Astrocyte of the spinal cord (primary cell): ENCODE measurements around the gene RASA2.

Experiments
- DNase-seq: peaks from one replicate; pipeline ENCODE4 v3.0.0; 2011; ENCODE audit warnings: low read depth, low spot score
- H3K4me3 ChIP-seq: 2 replicates; pipeline ENCODE4 v1.5.1; 2011; ENCODE audit warnings: low read depth, mild to moderate bottlenecking, low read length, moderate library complexity
- in situ Hi-C: cut with HindIII; loops from 2 replicates; pipeline ENCODE4 v1.10.0; 2017; ENCODE audit warnings: low sequenced_read_pairs
- TF ChIP-seq, protein P1 (sequence below): IDR thresholded peaks from 2 replicates; pipeline ENCODE4 v1.5.1; 2012; ENCODE audit warnings: low read depth, mild to moderate bottlenecking, low read length, inconsistent platforms

The RASA2 gene

DNA sequence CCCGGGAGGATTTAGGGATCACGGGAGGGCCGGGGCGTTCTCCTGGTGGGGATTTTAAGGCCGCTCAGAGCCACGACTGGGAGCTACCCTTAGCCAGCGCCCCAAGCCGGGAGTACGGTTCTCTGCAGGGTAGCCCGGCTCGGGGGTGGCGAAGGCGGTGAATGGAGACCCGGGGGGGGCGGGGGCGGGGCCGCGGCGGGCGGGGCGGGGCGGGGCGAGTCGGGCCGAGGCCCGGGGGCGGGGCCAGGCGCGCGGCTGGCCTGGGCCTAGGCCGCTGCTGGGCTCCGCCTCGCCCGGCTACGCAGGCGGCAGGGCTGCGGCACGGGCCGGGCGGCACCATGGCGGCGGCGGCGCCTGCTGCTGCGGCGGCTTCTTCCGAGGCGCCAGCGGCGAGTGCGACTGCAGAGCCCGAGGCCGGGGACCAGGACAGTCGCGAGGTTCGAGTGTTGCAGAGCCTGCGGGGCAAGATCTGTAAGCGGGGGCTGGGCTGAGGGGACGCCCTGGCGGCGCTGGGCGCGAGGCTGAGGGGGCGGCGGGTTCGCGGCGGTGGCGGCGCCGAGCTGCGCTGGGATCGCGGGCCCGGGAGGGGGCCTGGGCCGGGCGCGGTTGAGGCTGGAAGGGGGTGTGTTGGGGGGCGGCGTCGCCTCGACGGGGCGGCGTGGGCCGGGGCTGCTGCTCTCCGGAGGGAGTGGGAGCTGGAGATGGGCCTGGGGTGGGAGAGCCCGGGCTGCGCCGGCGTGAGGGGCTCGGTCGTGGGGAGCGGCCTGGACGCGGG lies at the start of gene RASA2:
Gene RASA2 (plus strand): TSS at position 282 of the 775 bp plus-strand sequence. CDS start 57 bp downstream, at position 339.
- in situ Hi-C loops = no loop called here
- no peak for DNase-seq
- H3K4me3 ChIP-seq = peak within 1 kb of the TSS; percentile 71
- TF ChIP-seq, protein P1, sequence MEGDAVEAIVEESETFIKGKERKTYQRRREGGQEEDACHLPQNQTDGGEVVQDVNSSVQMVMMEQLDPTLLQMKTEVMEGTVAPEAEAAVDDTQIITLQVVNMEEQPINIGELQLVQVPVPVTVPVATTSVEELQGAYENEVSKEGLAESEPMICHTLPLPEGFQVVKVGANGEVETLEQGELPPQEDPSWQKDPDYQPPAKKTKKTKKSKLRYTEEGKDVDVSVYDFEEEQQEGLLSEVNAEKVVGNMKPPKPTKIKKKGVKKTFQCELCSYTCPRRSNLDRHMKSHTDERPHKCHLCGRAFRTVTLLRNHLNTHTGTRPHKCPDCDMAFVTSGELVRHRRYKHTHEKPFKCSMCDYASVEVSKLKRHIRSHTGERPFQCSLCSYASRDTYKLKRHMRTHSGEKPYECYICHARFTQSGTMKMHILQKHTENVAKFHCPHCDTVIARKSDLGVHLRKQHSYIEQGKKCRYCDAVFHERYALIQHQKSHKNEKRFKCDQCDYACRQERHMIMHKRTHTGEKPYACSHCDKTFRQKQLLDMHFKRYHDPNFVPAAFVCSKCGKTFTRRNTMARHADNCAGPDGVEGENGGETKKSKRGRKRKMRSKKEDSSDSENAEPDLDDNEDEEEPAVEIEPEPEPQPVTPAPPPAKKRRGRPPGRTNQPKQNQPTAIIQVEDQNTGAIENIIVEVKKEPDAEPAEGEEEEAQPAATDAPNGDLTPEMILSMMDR = no peak

GRCh38 chr3:141439589-141439988 lies 47.2 kb upstream of the RASA2 start:
- in situ Hi-C loops = no loop called here
- no peak overlapping the region for H3K4me3 ChIP-seq
- no peak for DNase-seq
- TF ChIP-seq, protein P1 = no peak

GRCh38 chr3:141440942-141441341 lies 45.9 kb upstream of the RASA2 start:
- no peak for DNase-seq
- TF ChIP-seq, protein P1 = no peak
- no peak overlapping the region for H3K4me3 ChIP-seq
- in situ Hi-C loops = no loop called here

- DNase-seq = peak; percentile 86
- TF ChIP-seq, protein P1 = peak; percentile 82
- in situ Hi-C loops = no loop called here
- H3K4me3 ChIP-seq = no peak overlapping the region
Measured at GRCh38 chr3:141441381-141442364, 45.2 kb upstream of the RASA2 start.

DNA sequence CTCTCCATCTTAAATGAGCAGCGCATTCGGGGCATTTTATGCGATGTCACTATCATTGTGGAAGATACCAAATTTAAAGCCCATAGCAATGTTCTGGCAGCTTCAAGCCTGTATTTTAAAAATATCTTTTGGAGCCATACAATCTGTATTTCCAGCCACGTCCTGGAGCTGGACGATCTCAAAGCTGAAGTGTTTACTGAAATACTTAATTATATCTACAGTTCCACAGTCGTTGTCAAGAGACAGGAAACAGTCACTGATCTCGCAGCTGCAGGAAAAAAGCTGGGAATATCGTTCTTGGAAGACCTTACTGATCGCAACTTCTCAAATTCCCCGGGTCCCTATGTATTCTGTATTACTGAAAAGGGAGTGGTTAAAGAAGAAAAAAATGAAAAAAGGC lies 44.4 kb upstream of the RASA2 start:
- in situ Hi-C loops = no loop called here
- TF ChIP-seq, protein P1 = no peak
- no peak for DNase-seq
- no peak overlapping the region for H3K4me3 ChIP-seq

GRCh38 chr3:141442914-141443313 lies 43.9 kb upstream of the RASA2 start:
- TF ChIP-seq, protein P1 = no peak

More at GRCh38 chr3:141442914-141443313, 43.9 kb upstream of the RASA2 start:
- no peak for DNase-seq
- no peak overlapping the region for H3K4me3 ChIP-seq
- in situ Hi-C loops = no loop called here
